ENCODE measurements around the gene TNN. TPM values are rescaled to one million over a fixed set of nuclear protein-coding genes. Genes with fewer than 3 reads are reported as not detected.

TNN gene
- total RNA-seq, 3 donors from 2014 or later (not counting 1 experiment from before 2014, with no cell fraction given) = not detected

- Mint-ChIP-seq H3K4me1 (no peaks in the 10 kb centered on the region), H3K27me3 (ENCODE audit: low read depth in 2 of 2) (peaks cover 0 to 4% of the 10 kb centered on the region in 2 donors), H3K4me3 (no peak overlapping the region), H3K36me3 (no peaks in the 10 kb centered on the region), H3K27ac (no peak overlapping the region), H3K9me3 (no peaks in the 10 kb centered on the region)
- no peak overlapping the region for H3K4me3 ChIP-seq (ENCODE audit: low read length)
- intact Hi-C loops (cut with micrococcal nuclease) = no loop called here
- WGBS (ENCODE audit: insufficient coverage) = 84% methylated on average over 4 of the region's 4 CpGs
- DNase-seq (no peak), ATAC-seq (no peak)
- H3K4me1 ChIP-seq (ENCODE audit: control insufficient read depth, insufficient read depth, low read length) = no peaks in the 10 kb centered on the region
- no peaks in the 10 kb centered on the region for H3K27me3 ChIP-seq (ENCODE audit: control insufficient read depth, insufficient read depth, low read length)
- H3K9me3 ChIP-seq (ENCODE audit: control insufficient read depth, insufficient read depth, low read length) = no peaks in the 10 kb centered on the region
- TF ChIP-seq, protein P1, sequence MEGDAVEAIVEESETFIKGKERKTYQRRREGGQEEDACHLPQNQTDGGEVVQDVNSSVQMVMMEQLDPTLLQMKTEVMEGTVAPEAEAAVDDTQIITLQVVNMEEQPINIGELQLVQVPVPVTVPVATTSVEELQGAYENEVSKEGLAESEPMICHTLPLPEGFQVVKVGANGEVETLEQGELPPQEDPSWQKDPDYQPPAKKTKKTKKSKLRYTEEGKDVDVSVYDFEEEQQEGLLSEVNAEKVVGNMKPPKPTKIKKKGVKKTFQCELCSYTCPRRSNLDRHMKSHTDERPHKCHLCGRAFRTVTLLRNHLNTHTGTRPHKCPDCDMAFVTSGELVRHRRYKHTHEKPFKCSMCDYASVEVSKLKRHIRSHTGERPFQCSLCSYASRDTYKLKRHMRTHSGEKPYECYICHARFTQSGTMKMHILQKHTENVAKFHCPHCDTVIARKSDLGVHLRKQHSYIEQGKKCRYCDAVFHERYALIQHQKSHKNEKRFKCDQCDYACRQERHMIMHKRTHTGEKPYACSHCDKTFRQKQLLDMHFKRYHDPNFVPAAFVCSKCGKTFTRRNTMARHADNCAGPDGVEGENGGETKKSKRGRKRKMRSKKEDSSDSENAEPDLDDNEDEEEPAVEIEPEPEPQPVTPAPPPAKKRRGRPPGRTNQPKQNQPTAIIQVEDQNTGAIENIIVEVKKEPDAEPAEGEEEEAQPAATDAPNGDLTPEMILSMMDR (IDR thresholded peaks at IDR 0.05) = no peak
- no peak overlapping the region for H3K27ac ChIP-seq (ENCODE audit: low read length)
- H3K36me3 ChIP-seq (ENCODE audit: control insufficient read depth, insufficient read depth, low read length) = no peaks in the 10 kb centered on the region
These were observed 27.0 kb downstream of the TNN start for GRCh38 chr1:175094626-175095025.

DNA sequence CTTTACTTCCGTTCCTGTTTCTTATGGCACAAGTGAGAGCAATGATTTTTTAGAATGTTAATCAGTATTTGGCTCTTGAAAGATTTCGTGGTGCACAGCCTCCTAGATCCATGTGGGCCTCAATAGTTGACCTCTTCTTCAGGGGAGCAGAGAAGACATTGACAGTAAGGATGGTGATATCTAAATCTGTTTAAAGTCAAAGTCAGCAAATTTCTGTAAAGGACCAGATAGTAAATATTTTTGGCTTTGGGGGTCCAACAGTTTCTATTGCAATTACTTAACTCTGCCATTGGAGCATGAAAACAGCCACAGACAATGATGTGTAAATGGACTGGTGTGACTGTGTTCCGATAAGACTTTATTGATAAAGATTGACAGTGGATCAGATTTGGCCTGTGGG is 27.4 kb downstream of the TNN start:
- no peak for ATAC-seq

DNA sequence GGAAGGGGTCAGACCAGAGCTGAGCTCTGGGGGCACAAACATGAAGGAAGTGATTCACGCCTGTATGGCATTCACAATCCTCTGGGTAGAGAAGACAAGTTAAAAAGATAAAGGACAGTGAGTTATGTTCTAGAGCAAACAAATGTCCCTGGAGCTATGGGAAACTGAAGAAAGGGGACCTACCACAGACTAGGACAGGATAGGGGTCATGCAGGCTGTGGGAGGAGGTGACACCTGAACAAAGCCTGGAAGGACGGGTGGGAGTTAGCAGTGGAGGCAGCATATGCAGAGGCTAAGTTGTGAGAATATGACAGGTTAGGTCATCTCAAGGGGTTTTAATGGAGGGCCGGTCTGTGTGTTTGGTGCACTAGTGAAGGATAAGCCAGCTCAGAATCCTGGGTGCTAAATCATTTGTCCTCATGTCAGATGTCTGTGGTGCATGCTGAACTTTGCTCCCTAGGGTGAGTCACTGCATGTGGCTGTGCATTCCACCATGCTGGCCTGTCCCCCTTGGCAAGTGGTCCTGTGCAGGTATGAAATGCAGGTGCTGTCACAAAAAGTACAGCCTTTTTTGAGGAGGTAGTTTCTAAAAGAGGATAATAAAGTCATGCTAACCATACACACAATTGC is 28.5 kb downstream of the TNN start:
- intact Hi-C loops (cut with micrococcal nuclease) = no loop called here
- Histone ChIP-seq H3K9me3 (ENCODE audit: control insufficient read depth, insufficient read depth, low read length) (no peaks in the 10 kb centered on the region), H3K4me3 (ENCODE audit: low read length) (no peak overlapping the region), H3K27ac (ENCODE audit: low read length) (no peak overlapping the region), H3K4me1 (ENCODE audit: control insufficient read depth, insufficient read depth, low read length) (no peaks in the 10 kb centered on the region), H3K36me3 (ENCODE audit: control insufficient read depth, insufficient read depth, low read length) (no peaks in the 10 kb centered on the region), H3K27me3 (ENCODE audit: control insufficient read depth, insufficient read depth, low read length) (no peaks in the 10 kb centered on the region)
- TF ChIP-seq, protein P1 (IDR thresholded peaks at IDR 0.05) = no peak
- WGBS (ENCODE audit: insufficient coverage) = 90% methylated on average over 3 of the region's 3 CpGs
- no peaks in the 10 kb centered on the region for H3K9me3 Mint-ChIP-seq
- ATAC-seq (no peak), DNase-seq (no peak)
- no peaks in the 10 kb centered on the region for H3K36me3 Mint-ChIP-seq
- peaks cover 0 to 4% of the 10 kb centered on the region in 2 donors for H3K27me3 Mint-ChIP-seq (ENCODE audit: low read depth in 2 of 2)
- H3K4me3 Mint-ChIP-seq = no peak overlapping the region
- H3K27ac Mint-ChIP-seq = no peak overlapping the region
- no peaks in the 10 kb centered on the region for H3K4me1 Mint-ChIP-seq

More for the DNA sequence above, 27.4 kb downstream of the TNN start:
- no peaks in the 10 kb centered on the region for H3K4me1 ChIP-seq (ENCODE audit: control insufficient read depth, insufficient read depth, low read length)
- no peak for DNase-seq
- 86% methylated on average over 3 of the region's 3 CpGs for WGBS (ENCODE audit: insufficient coverage)
- H3K27me3 ChIP-seq (ENCODE audit: control insufficient read depth, insufficient read depth, low read length) = no peaks in the 10 kb centered on the region
- H3K4me1 Mint-ChIP-seq = no peaks in the 10 kb centered on the region
- no peaks in the 10 kb centered on the region for H3K36me3 Mint-ChIP-seq
- no peak overlapping the region for H3K4me3 Mint-ChIP-seq
- no peak overlapping the region for H3K27ac Mint-ChIP-seq
- H3K4me3 ChIP-seq (ENCODE audit: low read length) = no peak overlapping the region
- no peaks in the 10 kb centered on the region for H3K9me3 Mint-ChIP-seq
- intact Hi-C loops (cut with micrococcal nuclease) = no loop called here
- H3K27me3 Mint-ChIP-seq (ENCODE audit: low read depth in 2 of 2) = peaks cover 0 to 4% of the 10 kb centered on the region in 2 donors
- TF ChIP-seq, protein P1 (IDR thresholded peaks at IDR 0.05) = no peak
- H3K27ac ChIP-seq (ENCODE audit: low read length) = no peak overlapping the region
- H3K36me3 ChIP-seq (ENCODE audit: control insufficient read depth, insufficient read depth, low read length) = no peaks in the 10 kb centered on the region
- H3K9me3 ChIP-seq (ENCODE audit: control insufficient read depth, insufficient read depth, low read length) = no peaks in the 10 kb centered on the region

DNA sequence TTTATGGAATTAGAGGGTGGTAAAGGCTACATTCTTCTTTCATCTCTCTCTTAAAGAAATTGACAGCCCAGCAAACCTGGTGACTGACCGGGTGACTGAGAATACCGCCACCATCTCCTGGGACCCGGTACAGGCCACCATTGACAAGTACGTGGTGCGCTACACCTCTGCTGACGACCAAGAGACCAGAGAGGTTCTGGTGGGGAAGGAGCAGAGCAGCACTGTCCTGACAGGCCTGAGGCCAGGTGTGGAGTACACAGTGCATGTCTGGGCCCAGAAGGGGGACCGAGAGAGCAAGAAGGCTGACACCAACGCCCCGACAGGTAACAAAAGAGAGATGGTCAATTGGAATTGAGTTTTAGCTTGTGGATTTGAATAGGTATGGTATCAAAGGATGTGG is 29.7 kb downstream of the TNN start:
- H3K4me3 Mint-ChIP-seq = no peak overlapping the region
- H3K36me3 ChIP-seq (ENCODE audit: control insufficient read depth, insufficient read depth, low read length) = no peaks in the 10 kb centered on the region
- H3K9me3 ChIP-seq (ENCODE audit: control insufficient read depth, insufficient read depth, low read length) = no peaks in the 10 kb centered on the region
- intact Hi-C loops (cut with micrococcal nuclease) = no loop called here
- H3K4me1 Mint-ChIP-seq = no peaks in the 10 kb centered on the region
- no peak overlapping the region for H3K4me3 ChIP-seq (ENCODE audit: low read length)
- TF ChIP-seq, protein P1 (IDR thresholded peaks at IDR 0.05) = no peak
- no peaks in the 10 kb centered on the region for H3K4me1 ChIP-seq (ENCODE audit: control insufficient read depth, insufficient read depth, low read length)
- H3K9me3 Mint-ChIP-seq = no peaks in the 10 kb centered on the region
- H3K27me3 Mint-ChIP-seq (ENCODE audit: low read depth in 2 of 2) = peaks cover 0 to 4% of the 10 kb centered on the region in 2 donors
- no peak for ATAC-seq
- H3K27me3 ChIP-seq (ENCODE audit: control insufficient read depth, insufficient read depth, low read length) = no peaks in the 10 kb centered on the region
- H3K36me3 Mint-ChIP-seq = no peaks in the 10 kb centered on the region
- H3K27ac ChIP-seq (ENCODE audit: low read length) = no peak overlapping the region
- DNase-seq = no peak
- 93% methylated on average over 9 of the region's 9 CpGs for WGBS (ENCODE audit: insufficient coverage)
- no peak overlapping the region for H3K27ac Mint-ChIP-seq

Data from natural killer cell (primary cell).